PC-9 (cell line): Measurements from ENCODE around the gene GALNT2.

Experiments
- EZH2 ChIP-seq: fragments of 200-600 bp; sonication (generic); IDR thresholded peaks from 2 replicates; pipeline ENCODE4 v1.8.0; 2017; ENCODE audit warnings: antibody characterized with exemption, low read depth
- TF ChIP-seq, protein P1 (sequence below): fragments of 200-600 bp; sonication (generic); conservative IDR thresholded peaks from 2 replicates; pipeline ENCODE4 v1.6.1; 2017; ENCODE audit warnings: mixed run types, antibody characterized with exemption, mild to moderate bottlenecking, moderate library complexity

DNA sequence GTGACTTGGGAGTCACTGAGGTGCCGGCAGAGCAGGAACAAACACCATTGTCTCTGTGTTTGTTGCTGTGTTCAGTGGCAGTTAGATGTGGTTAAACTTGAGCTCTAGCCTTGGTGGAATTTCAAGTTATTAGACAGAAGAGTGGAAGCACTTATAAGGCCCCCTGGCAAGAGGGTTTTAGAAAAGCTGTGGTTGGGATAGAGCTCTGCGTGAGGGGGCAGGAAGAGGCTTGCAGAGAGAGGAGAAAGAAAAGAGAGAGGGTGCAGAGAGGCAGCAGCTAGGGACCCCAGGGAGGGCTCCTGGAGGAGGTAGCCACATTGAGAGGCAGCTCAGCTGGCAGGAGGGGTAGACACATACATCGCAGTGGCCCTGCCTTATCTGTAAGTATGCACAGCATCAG, 128.2 kb downstream of the GALNT2 start:
- TF ChIP-seq, protein P1, sequence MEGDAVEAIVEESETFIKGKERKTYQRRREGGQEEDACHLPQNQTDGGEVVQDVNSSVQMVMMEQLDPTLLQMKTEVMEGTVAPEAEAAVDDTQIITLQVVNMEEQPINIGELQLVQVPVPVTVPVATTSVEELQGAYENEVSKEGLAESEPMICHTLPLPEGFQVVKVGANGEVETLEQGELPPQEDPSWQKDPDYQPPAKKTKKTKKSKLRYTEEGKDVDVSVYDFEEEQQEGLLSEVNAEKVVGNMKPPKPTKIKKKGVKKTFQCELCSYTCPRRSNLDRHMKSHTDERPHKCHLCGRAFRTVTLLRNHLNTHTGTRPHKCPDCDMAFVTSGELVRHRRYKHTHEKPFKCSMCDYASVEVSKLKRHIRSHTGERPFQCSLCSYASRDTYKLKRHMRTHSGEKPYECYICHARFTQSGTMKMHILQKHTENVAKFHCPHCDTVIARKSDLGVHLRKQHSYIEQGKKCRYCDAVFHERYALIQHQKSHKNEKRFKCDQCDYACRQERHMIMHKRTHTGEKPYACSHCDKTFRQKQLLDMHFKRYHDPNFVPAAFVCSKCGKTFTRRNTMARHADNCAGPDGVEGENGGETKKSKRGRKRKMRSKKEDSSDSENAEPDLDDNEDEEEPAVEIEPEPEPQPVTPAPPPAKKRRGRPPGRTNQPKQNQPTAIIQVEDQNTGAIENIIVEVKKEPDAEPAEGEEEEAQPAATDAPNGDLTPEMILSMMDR = no peak
- TF ChIP-seq EZH2 = no peak
